ENCODE results near the gene SEC24C. TPM values are rescaled to one million over a fixed set of nuclear protein-coding genes. Genes with fewer than 3 reads are reported as not detected.
"Not testable (repeated sequence)": the region's sequence is repeated elsewhere in the genome, so short reads cannot be mapped to it uniquely, and the experiment has no call there.

Gene SEC24C
- polyA plus RNA-seq, 1 donor, result 66.9 TPM

DNA sequence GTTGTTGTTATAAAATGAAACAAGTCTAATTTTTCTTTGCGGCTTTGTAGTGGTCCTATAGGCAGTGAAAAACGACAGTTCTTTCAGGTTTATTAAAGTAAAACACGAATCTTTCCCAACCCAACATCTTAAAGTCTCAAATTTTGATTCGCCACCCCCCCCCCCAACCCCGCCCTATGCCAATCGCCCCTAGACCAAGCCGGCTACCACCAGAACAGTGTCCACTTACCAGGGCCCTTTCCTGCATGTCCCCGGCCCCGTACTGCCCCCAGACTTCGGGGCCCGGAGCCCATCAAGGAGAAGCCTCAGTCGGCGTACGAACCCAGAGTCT is 37.3 kb downstream of the SEC24C start:
- H3K36me3 ChIP-seq (ENCODE audit: control insufficient read depth, insufficient read depth, low read length), result peaks cover 12% of the 10 kb centered on the region
- H3K4me3 ChIP-seq (ENCODE audit: low read length), result peak overlapping the region; percentile 84
- no peaks in the 10 kb centered on the region for H3K27me3 ChIP-seq (ENCODE audit: control insufficient read depth, insufficient read depth, low read length)
- peak overlapping the region; percentile 83 for H3K27ac ChIP-seq (ENCODE audit: low read length)
- WGBS (ENCODE audit: insufficient coverage, low lambda C conversion rate), result 6% methylated on average over 3 of the region's 14 CpGs
- no peak for DNase-seq
- no peaks in the 10 kb centered on the region for H3K9me3 ChIP-seq (ENCODE audit: control insufficient read depth, low read depth, low read length)
- peaks cover 6% of the 10 kb centered on the region for H3K4me1 ChIP-seq (ENCODE audit: control insufficient read depth, insufficient read depth, low read length)

DNA sequence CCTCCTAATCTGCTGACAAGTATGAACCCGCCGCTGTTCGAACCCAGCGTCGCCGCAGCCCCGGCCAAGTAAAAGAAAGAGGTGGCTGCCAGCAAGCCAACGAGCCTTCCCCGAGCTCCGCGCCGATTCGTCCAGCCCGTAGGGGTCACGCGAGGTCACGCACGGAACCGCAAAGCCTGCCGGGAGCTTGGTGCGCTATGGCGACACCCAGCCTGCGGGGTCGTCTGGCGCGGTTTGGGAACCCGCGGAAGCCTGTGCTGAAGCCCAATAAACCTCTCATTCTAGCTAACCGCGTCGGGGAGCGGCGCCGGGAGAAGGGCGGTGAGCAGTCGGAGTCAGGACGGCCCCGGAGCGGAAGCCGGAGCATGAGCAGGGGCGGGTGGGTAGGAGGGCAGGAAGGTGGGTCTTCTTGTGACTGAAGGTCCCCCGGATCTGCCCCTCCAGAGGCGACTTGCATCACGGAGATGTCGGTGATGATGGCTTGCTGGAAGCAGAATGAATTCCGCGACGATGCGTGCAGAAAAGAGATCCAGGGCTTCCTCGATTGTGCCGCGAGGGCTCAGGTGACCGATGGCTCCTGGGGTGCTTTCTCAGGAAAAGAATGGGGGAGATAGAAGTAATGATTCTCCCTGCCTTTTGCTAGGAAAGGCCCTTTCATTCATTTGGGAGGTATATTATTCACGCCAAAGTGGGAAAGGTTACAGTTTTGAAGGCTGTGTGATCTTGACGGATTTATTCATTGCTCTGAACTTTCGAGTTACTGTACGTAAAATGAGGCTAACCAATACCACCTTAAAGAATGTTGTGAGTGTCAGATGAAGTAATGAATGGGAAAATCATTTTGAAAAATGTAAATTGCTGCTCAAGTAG is 37.9 kb downstream of the SEC24C start, which contains the start of gene CHCHD1:
Gene CHCHD1, plus strand, starts transcription at position 170 of the 870 bp plus-strand sequence. Its CDS starts 28 bp downstream, at position 198.
- Histone ChIP-seq H3K27ac (ENCODE audit: low read length) (peak within 1 kb of the TSS; percentile 83), H3K4me3 (ENCODE audit: low read length) (peak within 1 kb of the TSS; percentile 84), H3K4me1 (ENCODE audit: control insufficient read depth, insufficient read depth, low read length) (peaks cover 8% of the 10 kb centered on the region), H3K9me3 (ENCODE audit: control insufficient read depth, low read depth, low read length) (no peaks in the 10 kb centered on the region), H3K27me3 (ENCODE audit: control insufficient read depth, insufficient read depth, low read length) (no peaks in the 10 kb centered on the region), H3K36me3 (ENCODE audit: control insufficient read depth, insufficient read depth, low read length) (peaks cover 11% of the 10 kb centered on the region)
- DNase-seq, result peak; percentile 86 to 91
- 0% methylated on average over 1 of the region's 57 CpGs for WGBS (ENCODE audit: insufficient coverage, low lambda C conversion rate)

DNA sequence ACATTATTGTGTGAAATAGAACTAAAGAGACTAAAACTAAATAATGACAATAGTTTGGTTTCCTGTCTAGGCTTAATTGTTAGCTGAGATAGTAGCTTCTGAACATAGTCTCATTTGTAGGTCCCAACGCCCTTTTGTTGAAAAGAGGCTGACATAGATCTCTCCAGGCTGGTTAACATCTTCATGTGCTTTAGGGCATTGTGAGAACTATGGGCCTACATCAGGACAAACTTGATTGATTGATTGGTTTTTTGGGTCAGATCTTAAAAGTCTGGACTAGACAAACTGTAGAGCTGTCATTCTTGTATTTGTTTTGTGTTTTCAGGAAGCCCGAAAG is 38.5 kb downstream of the SEC24C start:
- Histone ChIP-seq H3K27me3 (ENCODE audit: control insufficient read depth, insufficient read depth, low read length) (no peaks in the 10 kb centered on the region), H3K27ac (ENCODE audit: low read length) (no peak overlapping the region), H3K36me3 (ENCODE audit: control insufficient read depth, insufficient read depth, low read length) (peaks cover 15% of the 10 kb centered on the region), H3K9me3 (ENCODE audit: control insufficient read depth, low read depth, low read length) (no peaks in the 10 kb centered on the region), H3K4me3 (ENCODE audit: low read length) (peak overlapping the region; percentile 84), H3K4me1 (ENCODE audit: control insufficient read depth, insufficient read depth, low read length) (peaks cover 13% of the 10 kb centered on the region)
- WGBS (ENCODE audit: insufficient coverage, low lambda C conversion rate), result no CpG with 5 or more reads among the region's 2 CpGs
- DNase-seq, result no peak

DNA sequence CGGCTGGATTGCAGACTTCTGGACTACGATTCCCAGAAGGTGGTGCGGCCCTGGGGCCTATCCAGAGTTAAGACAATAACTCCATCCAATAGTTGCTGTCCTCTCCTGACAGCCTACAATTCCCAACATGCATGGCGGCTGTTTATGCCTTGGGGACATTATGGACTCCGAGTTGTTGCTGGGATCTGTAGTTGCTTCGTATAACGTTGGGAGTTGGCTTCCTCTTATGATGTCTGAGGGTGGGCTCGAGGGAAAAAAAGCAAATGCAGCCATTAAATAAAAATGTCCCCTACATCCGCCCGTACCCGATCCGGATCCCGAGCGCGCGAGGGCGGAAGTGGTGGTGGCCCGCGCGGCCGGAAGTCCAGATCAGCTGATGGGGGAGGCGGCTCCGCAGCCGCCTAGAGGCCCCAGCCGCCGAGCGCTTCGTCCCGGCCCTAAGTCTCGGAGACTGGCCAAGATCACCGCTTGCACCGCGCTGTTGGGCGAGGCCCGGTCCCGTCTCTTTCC is 41.1 kb downstream of the SEC24C start, which contains the start of gene ZSWIM8:
Gene ZSWIM8, plus strand, starts transcription at position 396 of the 510 bp plus-strand sequence. CDS start 273 bp downstream, outside the sequence.
- Histone ChIP-seq H3K36me3 (ENCODE audit: control insufficient read depth, insufficient read depth, low read length) (peaks cover 23% of the 10 kb centered on the region), H3K4me3 (ENCODE audit: low read length) (peak within 1 kb of the TSS; percentile 96), H3K9me3 (ENCODE audit: control insufficient read depth, low read depth, low read length) (no peaks in the 10 kb centered on the region), H3K4me1 (ENCODE audit: control insufficient read depth, insufficient read depth, low read length) (peaks cover 18% of the 10 kb centered on the region), H3K27ac (ENCODE audit: low read length) (peak within 1 kb of the TSS; percentile 78), H3K27me3 (ENCODE audit: control insufficient read depth, insufficient read depth, low read length) (no peaks in the 10 kb centered on the region)
- WGBS (ENCODE audit: insufficient coverage, low lambda C conversion rate), result no CpG with 5 or more reads among the region's 36 CpGs
- DNase-seq, result peak; percentile 94 to 98

DNA sequence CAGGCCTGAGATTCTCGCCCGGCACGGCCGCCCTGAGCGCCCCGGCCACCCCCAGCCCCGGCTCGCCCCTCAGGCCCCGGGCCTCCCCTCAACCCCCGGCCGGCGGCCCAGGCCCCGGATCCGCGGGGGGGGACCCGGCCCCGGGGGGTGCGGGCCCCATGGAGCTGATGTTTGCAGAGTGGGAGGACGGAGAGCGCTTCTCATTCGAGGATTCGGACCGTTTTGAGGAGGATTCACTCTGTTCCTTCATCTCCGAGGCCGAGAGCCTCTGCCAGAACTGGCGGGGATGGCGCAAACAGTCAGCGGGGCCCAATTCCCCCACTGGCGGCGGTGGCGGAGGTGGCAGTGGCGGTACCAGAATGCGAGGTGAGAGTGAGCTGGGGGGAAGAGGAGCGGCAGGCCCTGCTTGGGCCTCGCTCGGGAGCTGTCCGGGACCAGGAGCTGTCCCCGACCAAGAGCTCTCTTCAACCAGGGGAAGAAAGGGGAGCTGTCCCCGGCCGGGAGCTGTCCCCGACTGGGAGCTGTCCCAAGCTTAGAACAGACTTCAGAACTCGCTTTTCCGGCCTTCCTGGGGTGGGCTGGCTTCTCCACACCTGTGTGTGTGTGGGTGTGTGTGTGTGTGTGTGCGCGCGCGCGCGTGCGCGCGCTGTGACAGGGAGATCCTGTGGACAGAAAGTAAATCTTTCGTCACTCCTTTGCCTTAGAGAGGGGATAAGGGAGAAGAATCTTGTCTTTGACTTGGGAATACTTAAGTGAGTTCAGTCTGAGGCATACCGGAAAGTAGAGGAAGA is 41.7 kb downstream of the SEC24C start:
- DNase-seq, result peak; percentile 39 to 65
- Histone ChIP-seq H3K4me1 (ENCODE audit: control insufficient read depth, insufficient read depth, low read length) (peaks cover 16% of the 10 kb centered on the region), H3K9me3 (ENCODE audit: control insufficient read depth, low read depth, low read length) (no peaks in the 10 kb centered on the region), H3K36me3 (ENCODE audit: control insufficient read depth, insufficient read depth, low read length) (peaks cover 29% of the 10 kb centered on the region), H3K4me3 (ENCODE audit: low read length) (peak overlapping the region; percentile 96), H3K27me3 (ENCODE audit: control insufficient read depth, insufficient read depth, low read length) (no peaks in the 10 kb centered on the region), H3K27ac (ENCODE audit: low read length) (peak overlapping the region; percentile 78)
- 0% methylated on average over 1 of the region's 54 CpGs for WGBS (ENCODE audit: insufficient coverage, low lambda C conversion rate)

DNA sequence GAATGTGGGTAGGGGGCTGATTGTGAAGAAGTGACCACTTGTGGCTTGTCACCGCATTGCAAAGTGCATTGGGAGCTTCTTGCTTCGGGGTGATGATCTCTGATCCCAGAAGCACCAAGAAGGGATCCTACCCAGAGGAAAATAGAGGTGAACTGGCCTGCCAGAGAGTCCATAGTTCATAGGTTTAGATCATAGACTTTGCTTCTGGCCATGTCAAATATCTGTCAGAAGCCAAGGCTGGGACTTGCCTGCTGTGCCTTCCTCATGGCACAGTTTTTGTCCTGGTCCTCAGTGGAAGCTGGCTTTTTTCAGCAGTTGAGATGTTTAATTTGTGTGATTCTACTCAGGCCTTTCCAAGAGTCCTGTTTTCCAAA is 42.3 kb downstream of the SEC24C start:
- H3K36me3 ChIP-seq (ENCODE audit: control insufficient read depth, insufficient read depth, low read length), result peaks cover 34% of the 10 kb centered on the region
- peaks cover 12% of the 10 kb centered on the region for H3K4me1 ChIP-seq (ENCODE audit: control insufficient read depth, insufficient read depth, low read length)
- no CpG with 5 or more reads among the region's 2 CpGs for WGBS (ENCODE audit: insufficient coverage, low lambda C conversion rate)
- no peaks in the 10 kb centered on the region for H3K27me3 ChIP-seq (ENCODE audit: control insufficient read depth, insufficient read depth, low read length)
- peak overlapping the region; percentile 78 for H3K27ac ChIP-seq (ENCODE audit: low read length)
- DNase-seq, result peak in 1 of 2 donors; percentile 13
- H3K4me3 ChIP-seq (ENCODE audit: low read length), result peak overlapping the region; percentile 96
- H3K9me3 ChIP-seq (ENCODE audit: control insufficient read depth, low read depth, low read length), result no peaks in the 10 kb centered on the region

DNA sequence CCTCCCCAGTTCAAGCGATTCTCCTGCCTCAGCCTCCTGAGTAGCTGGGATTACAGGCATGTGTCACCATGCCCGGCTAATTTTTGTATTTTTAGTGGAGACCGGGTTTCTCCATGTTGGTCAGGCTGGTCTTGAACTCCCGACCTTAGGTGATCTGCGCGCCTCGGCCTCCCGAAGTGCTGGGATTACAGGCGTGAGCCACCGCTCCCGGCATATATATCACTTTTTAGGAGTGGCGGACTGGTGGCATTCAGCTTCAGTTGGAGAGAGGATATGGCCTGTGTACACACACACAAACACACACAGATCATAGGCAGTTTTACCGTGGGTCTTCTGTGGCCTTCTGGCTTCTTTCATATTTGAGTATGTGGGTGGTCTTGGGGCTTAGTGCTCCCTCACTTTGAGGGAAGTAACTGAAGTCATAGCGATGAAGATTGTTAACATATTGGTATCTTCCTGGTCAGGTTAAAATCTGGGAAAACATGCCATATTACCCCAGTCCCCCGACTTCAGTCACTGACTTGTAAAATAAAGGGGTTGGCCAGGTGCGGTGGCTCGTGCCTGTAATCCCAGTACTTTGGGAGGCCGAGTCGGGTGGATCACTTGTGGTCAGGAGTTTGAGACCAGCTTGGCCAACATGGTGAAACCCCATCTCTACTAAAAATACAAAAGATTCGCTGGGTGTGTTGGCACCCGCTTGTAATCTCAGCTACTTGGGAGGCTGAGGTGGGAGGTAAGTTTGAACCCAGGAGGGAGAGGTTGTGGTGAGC is 43.0 kb downstream of the SEC24C start:
- 100% methylated on average over 1 of the region's 21 CpGs for WGBS (ENCODE audit: insufficient coverage, low lambda C conversion rate)
- Histone ChIP-seq H3K4me3 (ENCODE audit: low read length) (peak overlapping the region; percentile 96), H3K4me1 (ENCODE audit: control insufficient read depth, insufficient read depth, low read length) (peaks cover 12% of the 10 kb centered on the region), H3K36me3 (ENCODE audit: control insufficient read depth, insufficient read depth, low read length) (peaks cover 42% of the 10 kb centered on the region)
- not testable (repeated sequence) for H3K9me3 ChIP-seq (ENCODE audit: control insufficient read depth, low read depth, low read length); DNase-seq; H3K27me3 ChIP-seq (ENCODE audit: control insufficient read depth, insufficient read depth, low read length); H3K27ac ChIP-seq (ENCODE audit: low read length)

DNA sequence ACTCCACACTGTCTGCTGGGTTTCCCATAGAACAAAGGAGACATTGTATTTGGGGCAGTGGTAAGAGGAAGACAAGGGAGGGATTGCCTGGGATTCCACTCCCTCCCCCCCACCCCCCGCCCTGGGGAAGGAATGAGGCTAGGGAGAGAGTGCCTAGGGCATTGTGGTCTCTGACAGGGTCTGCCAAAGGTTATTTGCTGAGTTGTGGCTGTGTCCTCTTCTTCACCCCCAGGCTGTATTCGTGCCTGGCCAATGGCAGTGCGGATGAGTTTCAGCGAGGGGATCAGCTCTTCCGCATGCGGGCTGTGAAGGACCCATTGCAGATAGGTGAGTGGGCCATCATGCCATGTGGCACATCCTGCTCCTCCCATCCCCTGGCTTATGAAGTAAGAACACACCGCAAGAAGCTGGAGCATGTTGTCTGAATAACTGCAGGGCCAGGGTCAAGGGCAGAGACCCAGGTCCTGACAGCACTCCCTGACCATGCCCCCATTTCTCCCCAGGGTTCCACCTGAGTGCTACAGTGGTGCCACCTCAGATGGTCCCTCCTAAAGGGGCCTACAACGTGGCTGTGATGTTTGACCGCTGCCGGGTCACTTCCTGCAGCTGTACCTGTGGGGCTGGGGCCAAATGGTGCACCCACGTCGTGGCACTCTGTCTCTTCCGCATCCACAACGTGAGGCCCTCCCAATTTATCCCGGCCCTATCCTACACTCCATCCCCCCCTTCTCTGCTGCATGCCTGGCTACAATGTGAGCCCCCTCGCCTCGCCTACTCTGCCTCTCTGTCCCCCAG is 44.9 kb downstream of the SEC24C start:
- H3K36me3 ChIP-seq (ENCODE audit: control insufficient read depth, insufficient read depth, low read length), result peaks cover 60% of the 10 kb centered on the region
- peaks cover 12% of the 10 kb centered on the region for H3K4me1 ChIP-seq (ENCODE audit: control insufficient read depth, insufficient read depth, low read length)
- no peaks in the 10 kb centered on the region for H3K9me3 ChIP-seq (ENCODE audit: control insufficient read depth, low read depth, low read length)
- H3K27me3 ChIP-seq (ENCODE audit: control insufficient read depth, insufficient read depth, low read length), result no peaks in the 10 kb centered on the region
- H3K4me3 ChIP-seq (ENCODE audit: low read length), result no peak overlapping the region
- no CpG with 5 or more reads among the region's 17 CpGs for WGBS (ENCODE audit: insufficient coverage, low lambda C conversion rate)
- no peak for DNase-seq
- no peak overlapping the region for H3K27ac ChIP-seq (ENCODE audit: low read length)

DNA sequence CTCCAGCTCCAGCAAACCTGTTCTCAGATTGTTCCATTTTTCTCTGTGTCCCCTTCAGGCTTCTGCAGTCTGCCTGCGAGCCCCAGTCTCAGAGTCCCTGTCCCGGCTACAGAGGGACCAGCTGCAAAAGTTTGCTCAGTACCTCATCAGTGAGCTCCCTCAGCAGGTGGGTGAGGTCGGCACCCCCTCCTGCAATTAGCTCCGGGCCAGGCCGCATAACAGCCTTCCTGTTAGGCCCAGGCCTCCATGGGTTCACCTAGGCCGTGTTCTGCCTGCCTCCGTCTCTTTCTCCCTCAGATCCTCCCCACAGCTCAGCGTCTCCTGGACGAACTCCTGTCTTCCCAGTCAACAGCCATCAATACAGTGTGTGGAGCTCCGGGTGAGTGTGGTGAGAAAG is 45.5 kb downstream of the SEC24C start:
- WGBS (ENCODE audit: insufficient coverage, low lambda C conversion rate), result no CpG with 5 or more reads among the region's 10 CpGs
- H3K36me3 ChIP-seq (ENCODE audit: control insufficient read depth, insufficient read depth, low read length), result peaks cover 66% of the 10 kb centered on the region
- no peak for DNase-seq

More for the DNA sequence above, 45.5 kb downstream of the SEC24C start:
- no peak overlapping the region for H3K4me3 ChIP-seq (ENCODE audit: low read length)
- H3K4me1 ChIP-seq (ENCODE audit: control insufficient read depth, insufficient read depth, low read length), result peaks cover 12% of the 10 kb centered on the region
- no peak overlapping the region for H3K27ac ChIP-seq (ENCODE audit: low read length)
- no peaks in the 10 kb centered on the region for H3K27me3 ChIP-seq (ENCODE audit: control insufficient read depth, insufficient read depth, low read length)
- H3K9me3 ChIP-seq (ENCODE audit: control insufficient read depth, low read depth, low read length), result no peaks in the 10 kb centered on the region

Data from large intestine (tissue), 3 donors.